Mesothelial cell of epicardium (in vitro differentiated cells): ENCODE measurements around the gene TAF13. TPM values are rescaled to one million over a fixed set of nuclear protein-coding genes. Genes with fewer than 3 reads are reported as not detected.
"Not testable (repeated sequence)": the region's sequence is repeated elsewhere in the genome, so short reads cannot be mapped to it uniquely, and the experiment has no call there.

Experiments used
- DNase-seq, 2 experiments: peaks; one replicate each; pipeline ENCODE4 v3.0.0; 2021; ENCODE audit warnings: low spot score in 2 of 2; ENCODE audit not compliant: unreplicated experiment in 2 of 2
- H3K27ac Mint-ChIP-seq: 2 replicates; pipeline ENCODE4 v1.8.0; 2021; ENCODE audit warnings: mixed read lengths
- H3K27me3 Mint-ChIP-seq: 2 replicates; pipeline ENCODE4 v1.8.0; 2021; ENCODE audit warnings: low read depth, mixed read lengths
- H3K36me3 Mint-ChIP-seq: 2 replicates; pipeline ENCODE4 v1.8.0; 2021; ENCODE audit warnings: mixed read lengths
- H3K4me1 Mint-ChIP-seq: 2 replicates; pipeline ENCODE4 v1.8.0; 2021; ENCODE audit warnings: mixed read lengths
- H3K4me3 Mint-ChIP-seq: 2 replicates; pipeline ENCODE4 v1.8.0; 2021; ENCODE audit warnings: mild to moderate bottlenecking, moderate library complexity, mixed read lengths
- H3K9me3 Mint-ChIP-seq: 2 replicates; pipeline ENCODE4 v1.8.0; 2021; ENCODE audit warnings: mixed read lengths
- CTCF ChIP-seq: fragments of 200-600 bp; sonication (generic); IDR thresholded peaks from one replicate; pipeline ENCODE4 v1.5.0; 2021; ENCODE audit warnings: antibody characterized with exemption; ENCODE audit not compliant: unreplicated experiment
- total RNA-seq: library from RNA; stranded (reverse); gene quantifications from 3 replicates; pipeline ENCODE4 v1.2.1, GENCODE V29; 2021

TAF13 gene
- total RNA-seq, 1 donor from 2014 or later: 27.0 TPM

DNA sequence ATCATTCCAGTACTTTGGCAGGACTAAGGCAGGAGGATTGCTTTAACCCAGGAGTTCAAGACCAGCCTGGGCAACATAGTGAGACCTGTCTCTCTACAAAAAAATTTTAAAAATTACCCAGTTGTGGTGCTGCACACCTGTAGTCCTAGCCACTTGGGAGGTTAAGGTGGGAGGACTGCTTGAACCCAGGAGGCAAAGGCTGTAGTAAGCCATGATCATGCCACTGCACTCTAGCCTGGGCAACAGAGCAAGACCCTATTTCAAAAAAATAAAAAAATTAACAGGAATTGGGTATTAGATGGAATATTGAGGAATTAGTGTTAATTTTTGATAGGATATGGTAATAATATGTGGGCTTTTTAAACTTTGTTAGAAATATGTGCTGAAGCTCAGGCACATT lies 16.8 kb downstream of the TAF13 start:
- H3K9me3 Mint-ChIP-seq: no peaks in the 10 kb centered on the region
- no peak for TF ChIP-seq CTCF
- H3K36me3 Mint-ChIP-seq: peaks cover 2% of the 10 kb centered on the region
- no peak overlapping the region for H3K4me3 Mint-ChIP-seq
- DNase-seq: no peak
- H3K4me1 Mint-ChIP-seq: no peaks in the 10 kb centered on the region
- no peaks in the 10 kb centered on the region for H3K27me3 Mint-ChIP-seq
- no peak overlapping the region for H3K27ac Mint-ChIP-seq

DNA sequence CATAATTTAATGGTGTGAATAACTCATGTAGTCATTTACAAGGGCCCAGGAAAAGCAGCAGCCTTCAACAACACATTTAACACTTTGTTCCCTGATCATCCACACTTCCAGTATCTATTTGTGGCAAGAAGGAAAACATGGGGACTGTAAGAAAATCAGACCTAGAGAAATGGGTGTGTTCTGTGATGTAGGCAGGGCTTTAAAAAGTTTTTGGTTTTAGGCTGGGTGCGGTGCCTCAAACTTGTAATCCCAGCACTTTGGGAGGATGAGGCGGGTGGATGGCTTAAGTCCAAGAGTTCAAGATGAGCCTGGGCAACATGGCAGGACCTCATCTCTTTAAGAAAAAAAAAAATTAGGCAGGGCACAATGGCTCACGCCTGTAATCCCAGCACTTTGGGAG lies 19.7 kb downstream of the TAF13 start:
- Mint-ChIP-seq H3K27me3 (no peaks in the 10 kb centered on the region), H3K36me3 (no peaks in the 10 kb centered on the region), H3K4me3 (no peak overlapping the region), H3K9me3 (no peaks in the 10 kb centered on the region), H3K27ac (no peak overlapping the region), H3K4me1 (no peaks in the 10 kb centered on the region)
- DNase-seq: no peak
- TF ChIP-seq CTCF: no peak

- not testable (repeated sequence) for DNase-seq, H3K4me3 Mint-ChIP-seq, H3K27ac Mint-ChIP-seq, H3K4me1 Mint-ChIP-seq, H3K9me3 Mint-ChIP-seq, H3K27me3 Mint-ChIP-seq, H3K36me3 Mint-ChIP-seq
These were observed 23.7 kb downstream of the TAF13 start for GRCh38 chr1:109052145-109052544.

- Mint-ChIP-seq H3K27ac (no peak overlapping the region), H3K9me3 (no peaks in the 10 kb centered on the region)
- no peak for DNase-seq
These were observed 25.4 kb downstream of the TAF13 start for GRCh38 chr1:109050228-109050995.

DNA sequence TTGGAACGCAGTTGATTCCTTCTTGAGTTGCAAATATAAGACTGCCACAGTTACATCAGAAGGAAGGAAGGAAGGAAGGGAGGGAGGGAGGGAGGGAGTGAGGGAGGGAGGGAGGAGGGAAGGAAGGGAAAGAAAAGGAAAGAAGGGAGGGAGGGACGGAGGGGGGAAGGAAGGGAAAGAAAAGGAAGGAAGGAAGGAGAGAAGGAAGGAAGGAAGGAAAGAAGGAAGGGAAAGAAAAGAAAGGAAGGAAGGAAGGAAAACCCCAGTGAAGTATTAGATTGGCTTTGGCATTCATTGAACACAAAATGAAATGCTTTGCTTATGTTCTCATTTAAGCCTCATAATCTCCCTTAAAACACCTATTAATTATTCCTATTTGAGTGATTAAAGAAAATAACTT lies 27.5 kb downstream of the TAF13 start:
- Mint-ChIP-seq H3K4me3 (no peak overlapping the region), H3K9me3 (no peaks in the 10 kb centered on the region), H3K27me3 (peaks cover 8% of the 10 kb centered on the region), H3K36me3 (no peaks in the 10 kb centered on the region), H3K27ac (no peak overlapping the region), H3K4me1 (no peaks in the 10 kb centered on the region)
- no peak for DNase-seq
- TF ChIP-seq CTCF: no peak

More at GRCh38 chr1:109050228-109050995, 25.4 kb downstream of the TAF13 start:
- Mint-ChIP-seq H3K4me1 (no peaks in the 10 kb centered on the region), H3K36me3 (no peaks in the 10 kb centered on the region), H3K27me3 (peaks cover 8% of the 10 kb centered on the region), H3K4me3 (no peak overlapping the region)
- TF ChIP-seq CTCF: no peak

DNA sequence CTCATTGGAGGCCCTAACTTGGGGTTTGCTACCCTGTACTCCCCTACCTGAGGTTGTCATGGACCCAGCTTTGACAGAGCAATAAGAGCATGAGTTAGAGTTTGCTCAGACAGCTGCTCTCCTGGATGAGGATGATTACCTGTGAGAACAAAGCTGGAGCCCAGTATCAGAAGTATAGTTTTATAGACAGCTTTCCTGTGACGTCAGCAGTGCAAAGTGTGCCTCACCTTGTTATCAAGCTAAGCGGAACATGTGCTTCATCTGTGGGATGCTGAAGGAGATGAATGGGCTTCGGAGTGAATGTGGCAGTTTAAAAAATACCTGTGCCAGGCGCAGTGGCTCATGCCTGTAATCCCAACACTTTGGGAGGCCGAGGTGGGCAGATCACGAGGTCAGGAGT lies 28.5 kb downstream of the TAF13 start:
- no peaks in the 10 kb centered on the region for H3K36me3 Mint-ChIP-seq
- H3K27me3 Mint-ChIP-seq: peaks cover 8% of the 10 kb centered on the region
- H3K4me3 Mint-ChIP-seq: no peak overlapping the region
- TF ChIP-seq CTCF: no peak
- DNase-seq: no peak
- no peak overlapping the region for H3K27ac Mint-ChIP-seq
- no peaks in the 10 kb centered on the region for H3K4me1 Mint-ChIP-seq
- H3K9me3 Mint-ChIP-seq: no peaks in the 10 kb centered on the region
